Common myeloid progenitor, CD34-positive (primary cell): ENCODE measurements around the gene BLMH.

ENCODE experiments used
- CTCF ChIA-PET: fragments of 350-600 bp; sonication (Branson Sonifier 250); formaldehyde crosslinking; loops from one replicate; lab custom pipeline; 2021; ENCODE audit warnings: antibody characterized with exemption; lab: Charles Lee
- POLR2A ChIA-PET: fragments of 350-600 bp; sonication (Branson Sonifier 250); formaldehyde crosslinking; loops from one replicate; lab custom pipeline; 2021; ENCODE audit warnings: antibody characterized with exemption; lab: Charles Lee
- DNase-seq, 3 donors: peaks; one replicate each; pipeline versions ENCODE4 v3.0.0 to v3.0.0-alpha.2; 2013
- H3K27ac ChIP-seq, 2 experiments: 1 replicate in 1 of 2; 2 replicates in 1 of 2; pipeline ENCODE4 v1.7.0; 2013; ENCODE audit warnings: inconsistent platforms in 2 of 2, low read length in 2 of 2, mild to moderate bottlenecking in 2 of 2, low read depth in 1 of 2, moderate library complexity in 1 of 2; ENCODE audit not compliant: severe bottlenecking in 2 of 2, insufficient read depth in 1 of 2, poor library complexity in 1 of 2
- H3K27me3 ChIP-seq, 5 experiments: replicated peaks in 2 of 5; 1 replicate in 3 of 5; 2 replicates in 2 of 5; pipeline versions ENCODE4 v1.6.1 to v1.7.0; 2013; ENCODE audit warnings: low read length in 4 of 5, mild to moderate bottlenecking in 2 of 5, moderate library complexity in 2 of 5, inconsistent platforms in 1 of 5; ENCODE audit not compliant: insufficient read depth in 5 of 5, control insufficient read depth in 4 of 5
- H3K36me3 ChIP-seq, 4 experiments: 1 replicate in 2 of 4; 2 replicates in 2 of 4; pipeline versions ENCODE4 v1.6.1 to v1.7.0; 2013; ENCODE audit warnings: low read length in 3 of 4, control low read depth in 1 of 4, mild to moderate bottlenecking in 1 of 4; ENCODE audit not compliant: control insufficient read depth in 4 of 4, insufficient read depth in 4 of 4
- H3K4me1 ChIP-seq, 4 experiments: 1 replicate in 3 of 4; 2 replicates in 1 of 4; pipeline versions ENCODE4 v1.6.1 to v1.7.1; 2013; ENCODE audit warnings: low read length in 3 of 4, mild to moderate bottlenecking in 3 of 4, control low read depth in 1 of 4, inconsistent platforms in 1 of 4, moderate library complexity in 1 of 4; ENCODE audit not compliant: control insufficient read depth in 4 of 4, insufficient read depth in 4 of 4; ENCODE audit errors: control extremely low read depth in 1 of 4
- H3K4me3 ChIP-seq, 7 experiments: 1 replicate in 4 of 7; 2 replicates in 3 of 7; pipeline versions ENCODE4 v1.5.1 to v1.7.0; 2013; ENCODE audit warnings: mild to moderate bottlenecking in 7 of 7, low read length in 6 of 7, moderate library complexity in 6 of 7, inconsistent platforms in 2 of 7, low read depth in 2 of 7, control low read depth in 1 of 7; ENCODE audit not compliant: insufficient read depth in 4 of 7, control insufficient read depth in 1 of 7; ENCODE audit errors: extremely low read depth in 1 of 7
- H3K9me3 ChIP-seq, 5 experiments: 1 replicate in 4 of 5; 2 replicates in 1 of 5; pipeline versions ENCODE4 v1.6.1 to v1.7.1; 2013; ENCODE audit warnings: low read length in 4 of 5, mild to moderate bottlenecking in 2 of 5, inconsistent platforms in 1 of 5, low read depth in 1 of 5, moderate library complexity in 1 of 5; ENCODE audit not compliant: control insufficient read depth in 4 of 5, insufficient read depth in 2 of 5; ENCODE audit errors: control extremely low read depth in 1 of 5
- WGBS: methylation state at CpG from one replicate; pipeline ENCODE4 v1.1.5; 2013; ENCODE audit not compliant: insufficient coverage; 5-methylcytosine and 5-hydroxymethylcytosine counted together

The BLMH gene

DNA sequence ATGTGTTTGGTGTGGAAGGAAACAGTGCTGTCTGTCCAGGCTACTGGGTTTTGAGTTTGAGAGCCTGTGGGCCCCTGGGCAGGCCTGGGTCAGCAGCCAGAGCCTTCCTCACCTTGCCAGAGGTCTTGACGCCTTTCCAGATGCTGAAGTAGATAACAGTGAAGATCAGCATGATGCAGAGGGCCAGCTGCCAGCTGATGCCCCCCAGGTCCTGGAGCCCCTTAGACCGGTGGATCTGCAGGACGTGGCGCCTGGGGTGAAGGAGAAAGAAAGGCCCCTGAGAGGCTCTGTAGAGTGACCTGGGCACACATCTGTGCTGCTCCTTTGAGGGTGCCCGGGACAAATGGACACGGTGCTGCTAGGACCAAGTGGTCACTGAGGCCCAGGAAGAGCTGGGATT lies 74.7 kb downstream of the BLMH start:
- Histone ChIP-seq H3K36me3 (no peaks in the 10 kb centered on the region), H3K27ac (no peak overlapping the region), H3K27me3 (no peaks in the 10 kb centered on the region), H3K9me3 (no peaks in the 10 kb centered on the region), H3K4me3 (no peak overlapping the region), H3K4me1 (no peaks in the 10 kb centered on the region)
- 96% methylated on average over 6 of the region's 6 CpGs for WGBS
- POLR2A ChIA-PET = no interaction called here
- CTCF ChIA-PET = no interaction called here
- no peak for DNase-seq

DNA sequence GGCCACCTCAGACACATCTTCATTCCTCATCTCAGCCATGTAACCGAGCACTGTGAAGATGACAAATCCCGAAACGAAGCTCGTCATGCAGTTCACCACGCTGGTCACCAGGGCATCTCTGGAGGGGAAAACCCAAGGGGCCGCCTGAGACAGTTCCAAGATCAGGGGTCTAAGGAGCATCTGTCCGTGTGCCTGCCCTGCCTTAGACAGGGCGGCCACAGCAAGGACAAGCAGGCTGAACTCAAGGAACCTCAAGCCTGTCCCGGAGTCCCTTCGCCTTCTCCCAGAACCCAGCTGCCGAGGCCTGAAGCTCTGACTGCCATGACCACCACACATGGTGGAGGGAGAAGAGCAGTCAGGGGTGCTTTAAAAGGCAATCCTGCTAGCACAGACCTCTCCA lies 79.0 kb downstream of the BLMH start:
- no peaks in the 10 kb centered on the region for H3K36me3 ChIP-seq
- no peak overlapping the region for H3K27ac ChIP-seq
- WGBS = 98% methylated on average over 11 of the region's 11 CpGs
- H3K4me3 ChIP-seq = no peak overlapping the region
- POLR2A ChIA-PET = no interaction called here
- CTCF ChIA-PET = interaction anchor here (0.5 to 1.0 kb wide), 2 partner anchors 9 to 17 kb away, joined by 3 read pairs; no protein-coding TSS in a partner anchor
- peaks cover 0 to 4% (median 0%) of the 10 kb centered on the region in 4 experiments for H3K4me1 ChIP-seq
- no peak for DNase-seq
- no peaks in the 10 kb centered on the region for H3K9me3 ChIP-seq
- peaks cover 0 to 5% (median 0%) of the 10 kb centered on the region in 5 experiments for H3K27me3 ChIP-seq

DNA sequence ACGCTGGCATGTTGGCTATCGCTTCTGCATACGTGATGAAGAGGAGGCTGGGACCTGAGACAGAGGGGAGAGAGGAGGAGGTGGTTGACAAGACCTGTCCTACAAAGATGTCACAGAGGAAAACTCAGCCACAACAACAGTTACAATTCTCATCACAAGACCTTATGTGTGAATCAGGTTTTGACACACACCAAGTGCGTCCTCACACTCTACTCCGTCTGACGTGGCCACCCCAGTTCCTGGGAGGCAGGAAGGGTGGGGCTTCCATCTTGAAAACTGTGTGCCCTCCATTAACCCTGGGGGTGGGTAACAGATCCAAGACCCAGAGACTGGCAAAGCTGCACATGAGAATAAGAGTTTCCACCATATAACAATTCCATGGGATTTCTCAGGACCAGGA lies 80.4 kb downstream of the BLMH start:
- POLR2A ChIA-PET = no interaction called here
- H3K9me3 ChIP-seq = no peaks in the 10 kb centered on the region
- no peaks in the 10 kb centered on the region for H3K36me3 ChIP-seq

DNA sequence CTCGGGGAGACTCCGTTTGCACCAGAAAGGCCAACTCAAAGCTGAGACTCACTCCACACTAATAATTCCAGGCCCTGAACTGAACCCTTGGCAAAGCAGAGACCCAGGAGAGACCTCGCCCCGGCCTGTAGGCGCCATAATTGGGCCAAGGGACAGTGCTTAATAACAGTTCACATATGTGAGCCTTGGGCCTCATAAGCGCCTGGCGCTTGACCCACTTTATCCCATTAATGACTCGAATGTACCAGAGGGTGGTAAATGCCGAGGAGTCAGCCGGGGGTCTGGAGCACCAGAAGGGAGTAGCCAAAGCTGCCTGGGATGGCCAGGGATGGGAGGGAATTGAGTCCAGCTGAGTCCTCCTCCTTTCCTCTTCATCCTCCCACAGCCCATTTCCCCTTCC lies 80.8 kb downstream of the BLMH start:
- Histone ChIP-seq H3K36me3 (no peaks in the 10 kb centered on the region), H3K27me3 (peaks cover 0 to 10% (median 0%) of the 10 kb centered on the region in 5 experiments), H3K9me3 (no peaks in the 10 kb centered on the region), H3K4me3 (no peak overlapping the region), H3K27ac (no peak overlapping the region), H3K4me1 (peaks cover 0 to 4% (median 0%) of the 10 kb centered on the region in 4 experiments)
- POLR2A ChIA-PET = no interaction called here
- DNase-seq = no peak
- CTCF ChIA-PET = no interaction called here
- WGBS = 100% methylated on average over 5 of the region's 10 CpGs

More for the DNA sequence above, 80.4 kb downstream of the BLMH start:
- 89% methylated on average over 6 of the region's 6 CpGs for WGBS
- peaks cover 0 to 10% (median 0%) of the 10 kb centered on the region in 5 experiments for H3K27me3 ChIP-seq
- H3K4me1 ChIP-seq = peaks cover 0 to 4% (median 0%) of the 10 kb centered on the region in 4 experiments
- DNase-seq = no peak
- H3K27ac ChIP-seq = no peak overlapping the region
- CTCF ChIA-PET = interaction anchor here (1.1 kb wide), 1 partner anchor 12 kb away, joined by 3 read pairs; no protein-coding TSS in a partner anchor
- H3K4me3 ChIP-seq = no peak overlapping the region

DNA sequence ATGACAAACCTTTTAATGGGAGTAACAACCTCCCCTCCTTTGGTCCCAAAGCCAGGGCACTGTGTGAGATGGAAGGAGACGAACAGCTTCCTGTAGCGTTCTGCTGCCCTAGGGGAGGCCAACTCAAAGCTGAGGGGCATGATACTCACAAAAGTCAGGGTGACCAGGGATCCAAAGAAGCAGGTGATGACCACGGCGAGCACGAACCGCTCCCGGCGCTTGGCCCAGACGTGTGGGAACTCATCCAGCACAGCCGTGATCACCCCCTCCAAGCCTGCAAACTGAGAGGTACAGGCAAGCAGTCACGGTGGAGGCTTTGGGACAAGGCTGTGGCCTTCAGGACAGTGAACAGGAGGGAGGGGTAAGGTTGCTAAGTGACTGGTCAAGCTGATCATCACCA lies 81.4 kb downstream of the BLMH start:
- Histone ChIP-seq H3K27ac (no peak overlapping the region), H3K9me3 (no peaks in the 10 kb centered on the region), H3K27me3 (peaks cover 0 to 10% (median 0%) of the 10 kb centered on the region in 5 experiments), H3K4me3 (no peak overlapping the region), H3K36me3 (no peaks in the 10 kb centered on the region), H3K4me1 (peaks cover 0 to 4% (median 0%) of the 10 kb centered on the region in 4 experiments)
- ChIA-PET CTCF (no interaction called here), POLR2A (no interaction called here)
- WGBS = 96% methylated on average over 11 of the region's 11 CpGs
- no peak for DNase-seq

DNA sequence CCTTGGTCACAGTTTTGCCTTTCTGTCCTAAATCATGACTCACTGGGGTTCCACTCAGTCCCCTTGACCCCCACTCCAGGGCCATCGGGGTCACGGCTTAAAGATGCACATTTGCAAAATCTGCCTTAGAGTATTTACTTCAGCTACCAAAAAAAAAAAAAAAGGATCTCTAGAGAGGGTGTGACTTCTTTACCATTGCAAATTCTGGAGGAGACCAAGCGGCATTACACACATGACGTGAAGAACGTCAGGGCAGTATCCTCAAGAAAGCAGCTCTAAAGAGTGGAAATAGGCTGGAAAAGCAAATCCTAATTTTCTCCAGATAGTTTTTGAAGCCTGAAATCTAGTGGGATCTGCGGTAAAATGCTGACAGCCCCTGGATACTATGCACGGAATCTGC lies 81.8 kb downstream of the BLMH start:
- CTCF ChIA-PET = no interaction called here
- H3K27me3 ChIP-seq = peaks cover 0 to 10% (median 0%) of the 10 kb centered on the region in 5 experiments
- no peak overlapping the region for H3K27ac ChIP-seq
- POLR2A ChIA-PET = no interaction called here
- 98% methylated on average over 5 of the region's 7 CpGs for WGBS
- H3K4me1 ChIP-seq = peaks cover 0 to 4% (median 0%) of the 10 kb centered on the region in 4 experiments
- H3K36me3 ChIP-seq = no peaks in the 10 kb centered on the region
- DNase-seq = no peak
- no peaks in the 10 kb centered on the region for H3K9me3 ChIP-seq
- no peak overlapping the region for H3K4me3 ChIP-seq

DNA sequence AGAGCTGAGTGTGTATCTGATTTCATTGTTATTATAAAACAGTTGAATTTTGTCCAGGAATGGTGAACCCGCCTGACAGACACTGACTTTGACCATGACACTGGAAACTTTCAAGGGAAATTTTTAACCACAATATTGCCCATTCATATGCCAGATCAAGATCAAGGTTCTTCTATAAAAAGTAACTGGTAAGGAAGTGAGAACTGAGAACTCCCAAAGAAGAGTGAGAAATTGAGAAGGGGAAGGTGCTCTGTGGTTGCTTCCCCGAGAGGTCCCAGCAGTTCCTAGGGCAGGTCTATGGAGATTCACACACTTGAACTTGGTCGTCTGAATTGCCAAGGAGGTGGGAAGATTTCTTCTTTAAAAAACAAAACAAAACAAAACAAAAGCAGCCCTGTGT lies 83.5 kb downstream of the BLMH start:
- Histone ChIP-seq H3K36me3 (no peaks in the 10 kb centered on the region), H3K4me3 (no peak overlapping the region), H3K4me1 (peaks cover 0 to 4% (median 0%) of the 10 kb centered on the region in 4 experiments), H3K27me3 (peaks cover 0 to 11% (median 0%) of the 10 kb centered on the region in 5 experiments), H3K27ac (no peak overlapping the region), H3K9me3 (no peaks in the 10 kb centered on the region)
- ChIA-PET CTCF (no interaction called here), POLR2A (no interaction called here)
- DNase-seq = no peak
- WGBS = no CpG with 5 or more reads among the region's 3 CpGs
